Measurements from ENCODE around the gene PRKAR2B. TPM values are rescaled to one million over a fixed set of nuclear protein-coding genes. Genes with fewer than 3 reads are reported as not detected.

Gene PRKAR2B
- total RNA-seq, 1 donor from 2014 or later: 0.25 TPM

- intact Hi-C loops (cut with micrococcal nuclease): loop anchor here (1.0 to 10.0 kb wide), 4 partner anchors 106 to 357 kb away; partner anchors contain the start of genes PIK3CG and PRKAR2B
Measured at GRCh38 chr7:107150375-107151073, 106.0 kb downstream of the PRKAR2B start.

GRCh38 chr7:107151538-107151937, 107.0 kb downstream of the PRKAR2B start:
- intact Hi-C loops (cut with micrococcal nuclease): loop anchor here (5.0 to 10.0 kb wide), 2 partner anchors 107 to 284 kb away; partner anchors contain the start of genes PIK3CG and PRKAR2B

- intact Hi-C loops (cut with micrococcal nuclease): loop anchor here (5.0 to 10.0 kb wide), 2 partner anchors 107 to 285 kb away; partner anchors contain the start of genes PIK3CG and PRKAR2B
Measured at GRCh38 chr7:107152011-107152410, 107.5 kb downstream of the PRKAR2B start.

- intact Hi-C loops (cut with micrococcal nuclease): loop anchor here (5.0 to 10.0 kb wide), 2 partner anchors 110 to 288 kb away; partner anchors contain the start of genes PIK3CG and PRKAR2B
Measured at GRCh38 chr7:107154826-107155225, 110.3 kb downstream of the PRKAR2B start.

GRCh38 chr7:107155726-107156125, 111.2 kb downstream of the PRKAR2B start:
- intact Hi-C loops (cut with micrococcal nuclease): loop anchor here (10.0 kb wide), 1 partner anchor 111 kb away; the partner anchor contains the start of gene PRKAR2B

GRCh38 chr7:107157091-107157490, 112.6 kb downstream of the PRKAR2B start:
- intact Hi-C loops (cut with micrococcal nuclease): loop anchor here (10.0 kb wide), 1 partner anchor 112 kb away; the partner anchor contains the start of gene PRKAR2B

GRCh38 chr7:107158028-107158427, 113.5 kb downstream of the PRKAR2B start:
- intact Hi-C loops (cut with micrococcal nuclease): loop anchor here (10.0 kb wide), 1 partner anchor 113 kb away; the partner anchor contains the start of gene PRKAR2B

GRCh38 chr7:107160389-107160788, 115.9 kb downstream of the PRKAR2B start:
- intact Hi-C loops (cut with micrococcal nuclease): no loop called here

GRCh38 chr7:107161415-107161814, 116.9 kb downstream of the PRKAR2B start:
- intact Hi-C loops (cut with micrococcal nuclease): no loop called here

- intact Hi-C loops (cut with micrococcal nuclease): no loop called here
Measured at GRCh38 chr7:107162475-107162874, 118.0 kb downstream of the PRKAR2B start.

- intact Hi-C loops (cut with micrococcal nuclease): no loop called here
Measured at GRCh38 chr7:107164092-107164491, 119.6 kb downstream of the PRKAR2B start.

- intact Hi-C loops (cut with micrococcal nuclease): loop anchor here (5.0 kb wide), 2 partner anchors 712 to 1362 kb away; partner anchors contain the start of gene PNPLA8
Measured at GRCh38 chr7:107165341-107165740, 120.8 kb downstream of the PRKAR2B start.

GRCh38 chr7:107166736-107167426, 122.4 kb downstream of the PRKAR2B start:
- intact Hi-C loops (cut with micrococcal nuclease): loop anchor here (5.0 kb wide), 2 partner anchors 710 to 1360 kb away; partner anchors contain the start of gene PNPLA8

- intact Hi-C loops (cut with micrococcal nuclease): loop anchor here (1.0 to 5.0 kb wide), 11 partner anchors 41 to 1401 kb away; partner anchors contain the start of genes CCDC71L, COG5, DLD and DNAJB9
Measured at GRCh38 chr7:107167483-107168232, 123.2 kb downstream of the PRKAR2B start.

GRCh38 chr7:107168233-107169119, 124.0 kb downstream of the PRKAR2B start, which contains the start of gene HBP1:
HBP1 (plus strand) TSS chr7:107169003; CDS start chr7:107179894, 10,891 bp downstream.
- intact Hi-C loops (cut with micrococcal nuclease): loop anchor here (1.0 to 5.0 kb wide), 13 partner anchors 42 to 1400 kb away; partner anchors contain the start of genes BCAP29, CCDC71L, COG5 and DLD

- intact Hi-C loops (cut with micrococcal nuclease): loop anchor here (1.0 to 5.0 kb wide), 7 partner anchors 411 to 1399 kb away; partner anchors contain the start of genes BCAP29, DNAJB9, PNPLA8 and THAP5
Measured at GRCh38 chr7:107169120-107170050, 124.9 kb downstream of the PRKAR2B start.

GRCh38 chr7:107170051-107170915, 125.8 kb downstream of the PRKAR2B start:
- intact Hi-C loops (cut with micrococcal nuclease): no loop called here
